ENCODE data around the gene ST13. TPM values are rescaled to one million over a fixed set of nuclear protein-coding genes. Genes with fewer than 3 reads are reported as not detected.

ST13 gene
- total and polyA plus RNA-seq, 9 of the 15 experiments (the other 6 are each of a cell fraction or from before 2014, with no cell fraction given) = 53.6 to 311 (median 195) TPM

DNA sequence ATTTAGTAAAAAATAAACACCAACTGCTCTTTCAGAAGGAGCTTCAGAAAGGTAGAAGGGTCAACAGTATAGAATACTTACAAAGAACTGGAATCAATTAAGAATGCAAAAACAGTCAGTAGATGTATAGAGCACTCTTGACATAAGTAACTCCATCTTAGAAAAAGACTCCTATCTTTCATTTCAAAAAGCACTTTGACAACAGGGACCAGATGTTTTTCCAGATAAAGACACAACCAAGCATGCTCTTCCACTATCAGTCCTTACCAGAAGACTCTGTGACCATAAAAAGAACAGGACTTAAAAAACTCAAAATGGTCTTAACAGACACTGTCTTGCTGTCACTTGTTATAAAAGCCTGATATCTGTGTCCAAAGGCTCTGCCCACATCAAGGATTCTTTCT is 42.5 kb downstream of the ST13 start (continued):
- TF ChIP-seq CBX3 (IDR thresholded peaks at IDR 0.05; ENCODE audit: borderline replicate concordance in 1 of 2, low read length in 2 of 2) (peak in 1 of 2 experiments; percentile 22; a peak in 1 of 3 replicates), ELF4 (CRISPR knock-in tag; IDR thresholded peaks at IDR 0.05) (peak; percentile 99), HSF4 (CRISPR knock-in tag; IDR thresholded peaks at IDR 0.05; ENCODE audit: borderline replicate concordance) (peak; percentile 100), RFX1 (IDR thresholded peaks at IDR 0.05) (no peak), FOSL1 (tag; conservative IDR thresholded peaks at IDR 0.05) (peak; percentile 82), HDAC8 (tag; IDR thresholded peaks at IDR 0.05) (peak; percentile 99), RHOXF2B (CRISPR knock-in tag; conservative IDR thresholded peaks at IDR 0.05) (peak; percentile 97), PPARD (CRISPR knock-in tag; IDR thresholded peaks at IDR 0.05) (peak; percentile 95), GABPB1 (CRISPR knock-in tag; IDR thresholded peaks at IDR 0.05) (no peak), EP400 (IDR thresholded peaks at IDR 0.05) (peak; percentile 43), ZNF140 (CRISPR knock-in tag; IDR thresholded peaks at IDR 0.05) (peak; percentile 99), HDAC2 (IDR thresholded peaks at IDR 0.05) (peak; percentile 89), ZNF133 (CRISPR knock-in tag; IDR thresholded peaks at IDR 0.05) (peak; percentile 98), MAFF (IDR thresholded peaks at IDR 0.05; ENCODE audit: low read length) (no peak), PRMT5 (CRISPR knock-in tag; IDR thresholded peaks at IDR 0.05) (no peak), CREM (IDR thresholded peaks at IDR 0.05; ENCODE audit: low read depth) (peak; percentile 56; the same call in 1 of the 2 replicates), TBL1XR1 (IDR thresholded peaks at IDR 0.05; ENCODE audit: low read length in 2 of 2) (peak in 1 of 2 experiments; percentile 88; a peak in 2 of 4 replicates), SMAD4 (CRISPR knock-in tag; conservative IDR thresholded peaks at IDR 0.05) (peak; percentile 100), NFATC3 (IDR thresholded peaks at IDR 0.05) (no peak), ZNF282 (CRISPR knock-in tag; IDR thresholded peaks at IDR 0.05) (no peak), PML (IDR thresholded peaks at IDR 0.05; ENCODE audit: low read length) (peak; percentile 98), TBP (optimal IDR thresholded peaks at IDR 0.05; ENCODE audit: low read depth, low read length) (peak; percentile 43), RB1 (IDR thresholded peaks at IDR 0.05; ENCODE audit: low read depth) (no peak), FOXK2 (conservative IDR thresholded peaks at IDR 0.05 in 1 of 2, IDR thresholded peaks at IDR 0.05 in 1 of 2; ENCODE audit: low read depth in 2 of 2) (peak; percentile 79 to 81), GABPB2 (CRISPR knock-in tag; conservative IDR thresholded peaks at IDR 0.05) (peak; percentile 89), ZNF586 (CRISPR knock-in tag; conservative IDR thresholded peaks at IDR 0.05) (peak; percentile 98), ZNF57 (CRISPR knock-in tag; IDR thresholded peaks at IDR 0.05) (peak; percentile 96), HIVEP1 (CRISPR knock-in tag; IDR thresholded peaks at IDR 0.05) (peak; percentile 99)
- TF ChIP-seq, protein P1, sequence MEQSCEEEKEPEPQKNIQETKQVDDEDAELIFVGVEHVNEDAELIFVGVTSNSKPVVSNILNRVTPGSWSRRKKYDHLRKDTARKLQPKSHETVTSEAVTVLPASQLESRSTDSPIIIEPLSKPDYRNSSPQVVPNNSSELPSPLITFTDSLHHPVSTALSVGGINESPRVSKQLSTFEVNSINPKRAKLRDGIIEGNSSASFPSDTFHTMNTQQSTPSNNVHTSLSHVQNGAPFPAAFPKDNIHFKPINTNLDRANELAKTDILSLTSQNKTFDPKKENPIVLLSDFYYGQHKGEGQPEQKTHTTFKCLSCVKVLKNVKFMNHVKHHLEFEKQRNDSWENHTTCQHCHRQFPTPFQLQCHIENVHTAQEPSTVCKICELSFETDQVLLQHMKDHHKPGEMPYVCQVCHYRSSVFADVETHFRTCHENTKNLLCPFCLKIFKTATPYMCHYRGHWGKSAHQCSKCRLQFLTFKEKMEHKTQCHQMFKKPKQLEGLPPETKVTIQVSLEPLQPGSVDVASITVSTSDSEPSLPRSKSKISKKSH (CRISPR knock-in tag; IDR thresholded peaks at IDR 0.05) = peak; percentile 99
- TF ChIP-seq, protein P2, sequence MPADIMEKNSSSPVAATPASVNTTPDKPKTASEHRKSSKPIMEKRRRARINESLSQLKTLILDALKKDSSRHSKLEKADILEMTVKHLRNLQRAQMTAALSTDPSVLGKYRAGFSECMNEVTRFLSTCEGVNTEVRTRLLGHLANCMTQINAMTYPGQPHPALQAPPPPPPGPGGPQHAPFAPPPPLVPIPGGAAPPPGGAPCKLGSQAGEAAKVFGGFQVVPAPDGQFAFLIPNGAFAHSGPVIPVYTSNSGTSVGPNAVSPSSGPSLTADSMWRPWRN (IDR thresholded peaks at IDR 0.05; ENCODE audit: low read depth) = peak; percentile 75; the same call in 1 of the 2 replicates
- TF ChIP-seq, protein P3, sequence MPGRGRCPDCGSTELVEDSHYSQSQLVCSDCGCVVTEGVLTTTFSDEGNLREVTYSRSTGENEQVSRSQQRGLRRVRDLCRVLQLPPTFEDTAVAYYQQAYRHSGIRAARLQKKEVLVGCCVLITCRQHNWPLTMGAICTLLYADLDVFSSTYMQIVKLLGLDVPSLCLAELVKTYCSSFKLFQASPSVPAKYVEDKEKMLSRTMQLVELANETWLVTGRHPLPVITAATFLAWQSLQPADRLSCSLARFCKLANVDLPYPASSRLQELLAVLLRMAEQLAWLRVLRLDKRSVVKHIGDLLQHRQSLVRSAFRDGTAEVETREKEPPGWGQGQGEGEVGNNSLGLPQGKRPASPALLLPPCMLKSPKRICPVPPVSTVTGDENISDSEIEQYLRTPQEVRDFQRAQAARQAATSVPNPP (IDR thresholded peaks at IDR 0.05; ENCODE audit: borderline replicate concordance, insufficient read depth, insufficient read length) = no peak

Data from K562 (cell line).